RWPE2 (cell line): ENCODE data around the gene PDE6B.

Source experiments
- ATAC-seq: fragments of 200-7000 bp; cut with Tn5 transposase; 3 replicates; pipeline ENCODE4 v1.9.1; 2021; ENCODE audit warnings: low read depth
- DNase-seq: peaks from one replicate; pipeline ENCODE4 v3.0.0-alpha.2; 2020; ENCODE audit warnings: low spot score
- H3K27ac ChIP-seq: fragments of 450-650 bp; 2 replicates; pipeline ENCODE4 v1.5.1; 2017; ENCODE audit warnings: mild to moderate bottlenecking; ENCODE audit not compliant: poor library complexity, severe bottlenecking
- H3K27me3 ChIP-seq: fragments of 250-450 bp; sonication (Bioruptor Pico); 2 replicates; pipeline ENCODE4 v1.5.1; 2021; ENCODE audit warnings: mild to moderate bottlenecking, moderate library complexity; ENCODE audit not compliant: insufficient read depth, poor library complexity, severe bottlenecking
- H3K36me3 ChIP-seq: fragments of 250-450 bp; sonication (Bioruptor Pico); 2 replicates; pipeline ENCODE4 v1.5.1; 2020; ENCODE audit warnings: low read depth, mild to moderate bottlenecking, moderate library complexity
- H3K4me1 ChIP-seq: fragments of 250-450 bp; sonication (Bioruptor Pico); 2 replicates; pipeline ENCODE4 v1.5.1; 2021; ENCODE audit warnings: mild to moderate bottlenecking, moderate library complexity; ENCODE audit not compliant: insufficient read depth, poor library complexity, severe bottlenecking
- H3K4me3 ChIP-seq: fragments of 250-450 bp; sonication (Bioruptor Pico); 2 replicates; pipeline ENCODE4 v1.5.1; 2021; ENCODE audit warnings: mild to moderate bottlenecking, moderate library complexity; ENCODE audit not compliant: severe bottlenecking
- H3K9me3 ChIP-seq: fragments of 250-450 bp; sonication (Bioruptor Pico); 2 replicates; pipeline ENCODE4 v1.5.1; 2021; ENCODE audit warnings: mild to moderate bottlenecking, moderate library complexity; ENCODE audit not compliant: severe bottlenecking
- CTCF ChIP-seq: fragments of 450-650 bp; IDR thresholded peaks from one replicate; pipeline ENCODE4 v1.5.1; 2017; ENCODE audit warnings: mild to moderate bottlenecking, moderate library complexity; ENCODE audit not compliant: poor library complexity, severe bottlenecking

The PDE6B gene

GRCh38 chr4:624705-625590 lies at the start of gene PDE6B:
PDE6B (plus strand) TSS chr4:625573; CDS start chr4:625627, 54 bp downstream.
- H3K4me3 ChIP-seq = no peak within 1 kb of the TSS
- no peak within 1 kb of the TSS for H3K27ac ChIP-seq
- ATAC-seq (no peak), DNase-seq (peak; percentile 41)
- no peaks in the 10 kb centered on the region for H3K27me3 ChIP-seq
- H3K9me3 ChIP-seq = no peaks in the 10 kb centered on the region
- no peaks in the 10 kb centered on the region for H3K36me3 ChIP-seq
- TF ChIP-seq CTCF = no peak
- no peaks in the 10 kb centered on the region for H3K4me1 ChIP-seq

GRCh38 chr4:576245-576821 lies 49.0 kb upstream of the PDE6B start, which contains the start of gene TMEM271:
TMEM271 (minus strand) TSS chr4:576295; CDS start chr4:576062, 233 bp downstream.
- Histone ChIP-seq H3K4me1 (no peaks in the 10 kb centered on the region), H3K4me3 (no peak within 1 kb of the TSS), H3K27me3 (peaks cover 72% of the 10 kb centered on the region), H3K27ac (no peak within 1 kb of the TSS), H3K9me3 (no peaks in the 10 kb centered on the region), H3K36me3 (no peaks in the 10 kb centered on the region)
- DNase-seq (no peak), ATAC-seq (no peak)
- TF ChIP-seq CTCF = no peak

- no peak for TF ChIP-seq CTCF
- H3K4me3 ChIP-seq = no peak overlapping the region
- peaks cover 78% of the 10 kb centered on the region for H3K27me3 ChIP-seq
- ATAC-seq (peak; percentile 10; the same call in 2 of the 3 replicates), DNase-seq (no peak)
- H3K9me3 ChIP-seq = no peaks in the 10 kb centered on the region
- H3K36me3 ChIP-seq = no peaks in the 10 kb centered on the region
- H3K27ac ChIP-seq = no peak overlapping the region
- H3K4me1 ChIP-seq = no peaks in the 10 kb centered on the region
Measured at GRCh38 chr4:576991-577498, 48.3 kb upstream of the PDE6B start.

GRCh38 chr4:577499-578450 lies 47.6 kb upstream of the PDE6B start:
- DNase-seq = no peak
- no peak for TF ChIP-seq CTCF
- peaks cover 74% of the 10 kb centered on the region for H3K27me3 ChIP-seq
- ATAC-seq = peak; percentile 70
- H3K4me1 ChIP-seq = no peaks in the 10 kb centered on the region
- H3K36me3 ChIP-seq = no peaks in the 10 kb centered on the region
- H3K27ac ChIP-seq = no peak overlapping the region
- H3K9me3 ChIP-seq = no peaks in the 10 kb centered on the region
- no peak overlapping the region for H3K4me3 ChIP-seq
